ENCODE data around the gene CLASRP.

DNA sequence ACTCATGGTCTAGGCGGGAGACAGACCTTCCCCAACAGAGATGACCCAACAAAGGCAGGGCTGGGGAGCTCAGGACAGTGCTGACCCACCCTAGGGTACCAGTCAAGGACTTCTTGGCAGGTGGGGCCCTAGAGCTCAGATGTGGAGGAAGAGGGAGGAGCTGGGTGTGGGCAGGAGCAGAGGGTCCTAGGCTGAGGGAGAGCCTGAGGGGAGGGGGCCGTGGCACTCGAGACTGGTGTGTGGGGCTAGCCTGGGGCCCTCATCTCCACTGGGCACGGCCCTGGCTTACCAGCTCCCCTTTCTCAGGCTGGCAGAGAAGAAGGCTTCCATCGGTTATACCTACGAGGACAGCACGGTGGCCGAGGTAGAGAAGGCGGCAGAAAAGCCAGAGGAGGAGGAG lies 18.6 kb downstream of the CLASRP start:
- TF ChIP-seq, protein P1, sequence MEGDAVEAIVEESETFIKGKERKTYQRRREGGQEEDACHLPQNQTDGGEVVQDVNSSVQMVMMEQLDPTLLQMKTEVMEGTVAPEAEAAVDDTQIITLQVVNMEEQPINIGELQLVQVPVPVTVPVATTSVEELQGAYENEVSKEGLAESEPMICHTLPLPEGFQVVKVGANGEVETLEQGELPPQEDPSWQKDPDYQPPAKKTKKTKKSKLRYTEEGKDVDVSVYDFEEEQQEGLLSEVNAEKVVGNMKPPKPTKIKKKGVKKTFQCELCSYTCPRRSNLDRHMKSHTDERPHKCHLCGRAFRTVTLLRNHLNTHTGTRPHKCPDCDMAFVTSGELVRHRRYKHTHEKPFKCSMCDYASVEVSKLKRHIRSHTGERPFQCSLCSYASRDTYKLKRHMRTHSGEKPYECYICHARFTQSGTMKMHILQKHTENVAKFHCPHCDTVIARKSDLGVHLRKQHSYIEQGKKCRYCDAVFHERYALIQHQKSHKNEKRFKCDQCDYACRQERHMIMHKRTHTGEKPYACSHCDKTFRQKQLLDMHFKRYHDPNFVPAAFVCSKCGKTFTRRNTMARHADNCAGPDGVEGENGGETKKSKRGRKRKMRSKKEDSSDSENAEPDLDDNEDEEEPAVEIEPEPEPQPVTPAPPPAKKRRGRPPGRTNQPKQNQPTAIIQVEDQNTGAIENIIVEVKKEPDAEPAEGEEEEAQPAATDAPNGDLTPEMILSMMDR (IDR thresholded peaks at IDR 0.05; ENCODE audit: poor library complexity, severe bottlenecking): no peak
- TF ChIP-seq TAF1 (IDR thresholded peaks at IDR 0.05; ENCODE audit: low read depth) (no peak), SMC3 (conservative IDR thresholded peaks at IDR 0.05; ENCODE audit: poor library complexity) (no peak), POLR2AphosphoS5 (IDR thresholded peaks at IDR 0.05) (no peak), EP300 (conservative IDR thresholded peaks at IDR 0.05; ENCODE audit: poor library complexity, severe bottlenecking) (no peak), MXI1 (conservative IDR thresholded peaks at IDR 0.05; ENCODE audit: poor library complexity, severe bottlenecking) (no peak), RAD21 (conservative IDR thresholded peaks at IDR 0.05) (no peak)
